Fibroblast of the aortic adventitia (primary cell): ENCODE results near the gene TBL1X. TPM values are rescaled to one million over a fixed set of nuclear protein-coding genes. Genes with fewer than 3 reads are reported as not detected.
"Not testable (repeated sequence)": the region's sequence is repeated elsewhere in the genome, so short reads cannot be mapped to it uniquely, and the experiment has no call there.

Experiments used
- DNase-seq: peaks from one replicate; pipeline ENCODE4 v3.0.0-alpha.2; 2010; ENCODE audit warnings: low read depth
- H3K4me3 ChIP-seq: 2 replicates; pipeline ENCODE4 v1.5.1; 2011; ENCODE audit warnings: low read depth, mild to moderate bottlenecking, control low read depth, low read length, moderate library complexity
- CTCF ChIP-seq: IDR thresholded peaks from 2 replicates; pipeline ENCODE4 v1.5.1; 2011; ENCODE audit warnings: mild to moderate bottlenecking, low read length, control low read depth, inconsistent platforms; ENCODE audit not compliant: insufficient read depth
- total RNA-seq: library from RNA; depleted of rRNA; stranded (reverse); fragments of >200 nt; gene quantifications from 2 replicates; pipeline ENCODE4 v1.2.3, GENCODE V29; 2012; ENCODE audit warnings: low replicate concordance

TBL1X gene
- total RNA-seq, 1 donor, result 15.6 TPM

- no peak overlapping the region for H3K4me3 ChIP-seq
- no peak for DNase-seq
- TF ChIP-seq CTCF, result no peak
Observed at GRCh38 chrX:9529223-9529622, 64.4 kb downstream of the TBL1X start.

GRCh38 chrX:9530848-9531274 is 66.0 kb downstream of the TBL1X start:
- DNase-seq, result peak; percentile 93
- TF ChIP-seq CTCF, result no peak
- no peak overlapping the region for H3K4me3 ChIP-seq

- DNase-seq, result peak; percentile 17
- no peak overlapping the region for H3K4me3 ChIP-seq
- TF ChIP-seq CTCF, result no peak
Observed at GRCh38 chrX:9532349-9532748, 67.5 kb downstream of the TBL1X start.

- no peak for DNase-seq
- TF ChIP-seq CTCF, result no peak
- no peak overlapping the region for H3K4me3 ChIP-seq
Observed at GRCh38 chrX:9533611-9534010, 68.8 kb downstream of the TBL1X start.

- no peak overlapping the region for H3K4me3 ChIP-seq
- DNase-seq, result peak; percentile 66
- no peak for TF ChIP-seq CTCF
Observed at GRCh38 chrX:9534686-9535085, 69.8 kb downstream of the TBL1X start.

- no peak overlapping the region for H3K4me3 ChIP-seq
- no peak for TF ChIP-seq CTCF
- no peak for DNase-seq
Observed at GRCh38 chrX:9535101-9535500, 70.2 kb downstream of the TBL1X start.

GRCh38 chrX:9536156-9536555 is 71.3 kb downstream of the TBL1X start:
- not testable (repeated sequence) for H3K4me3 ChIP-seq, DNase-seq
